Mesendoderm (in vitro differentiated cells): Measurements from ENCODE around the gene SRGAP2B.
"Not testable (repeated sequence)": the region's sequence is repeated elsewhere in the genome, so short reads cannot be mapped to it uniquely, and the experiment has no call there.

Experiments
- DNase-seq: peaks from one replicate; pipeline ENCODE4 v3.0.0; 2013
- H2AK5ac ChIP-seq: 2 replicates; pipeline ENCODE4 v1.6.1; 2013; ENCODE audit warnings: low read length, inconsistent platforms
- H2BK120ac ChIP-seq: 2 replicates; pipeline ENCODE4 v1.6.1; 2013; ENCODE audit warnings: low read depth, mild to moderate bottlenecking, low read length, moderate library complexity, mixed read lengths
- H2BK15ac ChIP-seq: replicated peaks from 2 replicates; pipeline ENCODE4 v1.6.1; 2013; ENCODE audit warnings: low read depth, mild to moderate bottlenecking, moderate library complexity
- H2BK5ac ChIP-seq: 2 replicates; pipeline ENCODE4 v1.6.1; 2013; ENCODE audit warnings: low read length, inconsistent platforms
- H3K18ac ChIP-seq: 2 replicates; pipeline ENCODE4 v1.6.1; 2013; ENCODE audit warnings: mild to moderate bottlenecking, low read length, mixed read lengths
- H3K23ac ChIP-seq: one replicate; pipeline ENCODE4 v1.6.1; 2013; ENCODE audit warnings: low read length
- H3K27ac ChIP-seq: 2 replicates; pipeline ENCODE4 v1.5.1; 2013; ENCODE audit warnings: low read depth, mild to moderate bottlenecking, inconsistent platforms, low read length, moderate library complexity
- H3K27me3 ChIP-seq: 2 replicates; pipeline ENCODE4 v1.6.1; 2013; ENCODE audit warnings: low read length, control low read depth, mild to moderate bottlenecking, inconsistent platforms; ENCODE audit not compliant: insufficient read depth, poor library complexity
- H3K36me3 ChIP-seq: 2 replicates; pipeline ENCODE4 v1.6.1; 2013; ENCODE audit warnings: low read length, inconsistent platforms; ENCODE audit not compliant: control insufficient read depth, insufficient read depth
- H3K4ac ChIP-seq: one replicate; pipeline ENCODE4 v1.6.1; 2013; ENCODE audit warnings: low read depth, mild to moderate bottlenecking, low read length, moderate library complexity
- H3K4me1 ChIP-seq: 2 replicates; pipeline ENCODE4 v1.6.1; 2013; ENCODE audit warnings: low read depth, low read length, inconsistent platforms; ENCODE audit not compliant: control insufficient read depth
- H3K4me2 ChIP-seq: 2 replicates; pipeline ENCODE4 v1.6.1; 2013; ENCODE audit warnings: low read length
- H3K4me3 ChIP-seq: 2 replicates; pipeline ENCODE4 v1.5.1; 2013; ENCODE audit warnings: mild to moderate bottlenecking, low read length
- H3K56ac ChIP-seq: one replicate; pipeline ENCODE4 v1.6.1; 2013; ENCODE audit warnings: low read length
- H3K79me1 ChIP-seq: 2 replicates; pipeline ENCODE4 v1.6.1; 2013; ENCODE audit warnings: low read length, inconsistent platforms
- H3K79me2 ChIP-seq: 2 replicates; pipeline ENCODE4 v1.6.1; 2013; ENCODE audit warnings: mild to moderate bottlenecking, low read length; ENCODE audit not compliant: control insufficient read depth, insufficient read depth
- H3K9ac ChIP-seq: 2 replicates; pipeline ENCODE4 v1.6.1; 2013; ENCODE audit warnings: low read length, inconsistent platforms
- H4K5ac ChIP-seq: one replicate; pipeline ENCODE4 v1.6.1; 2013; ENCODE audit warnings: low read length
- H4K8ac ChIP-seq: one replicate; pipeline ENCODE4 v1.6.1; 2013; ENCODE audit warnings: low read depth, mild to moderate bottlenecking, control low read depth, low read length, moderate library complexity
- WGBS: extraction: QIAGEN DNeasy Blood & Tissue Kit; methylation state at CpG from one replicate; pipeline ENCODE4 v1.1.7; 2013; ENCODE audit warnings: low lambda C conversion rate, missing lambda C conversion rate; ENCODE audit not compliant: insufficient coverage; ENCODE audit errors: extremely low coverage; 5-methylcytosine and 5-hydroxymethylcytosine counted together

The SRGAP2B gene

DNA sequence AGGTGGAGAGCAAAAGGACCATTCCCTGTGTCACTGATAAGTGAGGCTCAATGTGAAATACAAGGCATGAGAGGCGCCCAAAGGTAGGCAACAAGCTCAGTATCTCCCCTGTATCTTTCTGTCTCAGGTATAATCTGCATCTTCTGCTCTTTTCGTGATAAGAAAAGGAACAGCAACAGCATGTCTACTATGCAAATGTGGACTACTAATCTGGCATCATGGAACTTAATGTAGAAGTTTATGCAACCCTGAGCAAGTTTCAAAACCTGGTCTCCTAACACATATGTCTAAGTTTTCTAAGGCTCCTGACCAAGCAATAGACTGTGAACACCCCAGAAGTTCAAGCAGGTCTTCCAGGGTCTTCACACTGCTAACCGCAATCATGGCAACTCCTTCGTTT, 81.8 kb downstream of the SRGAP2B start:
- H3K9ac ChIP-seq, H4K5ac ChIP-seq, H3K4me2 ChIP-seq, H2BK5ac ChIP-seq, H3K56ac ChIP-seq, H4K8ac ChIP-seq, H2AK5ac ChIP-seq, H3K4ac ChIP-seq, H3K27ac ChIP-seq, H3K23ac ChIP-seq, H2BK120ac ChIP-seq, H2BK15ac ChIP-seq, H3K4me3 ChIP-seq, H3K36me3 ChIP-seq, H3K79me1 ChIP-seq, H3K4me1 ChIP-seq, DNase-seq, H3K79me2 ChIP-seq, H3K18ac ChIP-seq, H3K27me3 ChIP-seq: not testable (repeated sequence)
- no CpG with 5 or more reads among the region's 4 CpGs for WGBS

DNA sequence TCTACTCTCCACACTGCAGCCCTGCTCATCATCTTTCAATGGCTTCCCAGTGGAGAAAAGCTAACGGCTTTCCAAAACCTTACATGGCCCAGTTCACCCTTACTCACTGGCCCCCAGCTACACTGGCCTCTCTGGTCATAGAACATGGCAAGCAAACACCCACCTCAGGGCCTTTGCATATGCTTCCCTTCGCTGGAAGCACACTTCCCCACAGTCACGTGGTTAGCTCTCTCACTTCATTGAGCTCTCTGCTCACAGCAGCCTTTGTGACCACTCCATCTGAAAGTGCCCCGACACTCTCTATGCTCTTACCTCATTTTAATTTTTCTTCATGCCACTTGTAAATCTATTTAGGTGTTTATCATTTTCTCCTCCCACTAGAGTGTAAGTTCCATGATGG, 83.3 kb downstream of the SRGAP2B start:
- WGBS: no CpG with 5 or more reads among the region's 4 CpGs

DNA sequence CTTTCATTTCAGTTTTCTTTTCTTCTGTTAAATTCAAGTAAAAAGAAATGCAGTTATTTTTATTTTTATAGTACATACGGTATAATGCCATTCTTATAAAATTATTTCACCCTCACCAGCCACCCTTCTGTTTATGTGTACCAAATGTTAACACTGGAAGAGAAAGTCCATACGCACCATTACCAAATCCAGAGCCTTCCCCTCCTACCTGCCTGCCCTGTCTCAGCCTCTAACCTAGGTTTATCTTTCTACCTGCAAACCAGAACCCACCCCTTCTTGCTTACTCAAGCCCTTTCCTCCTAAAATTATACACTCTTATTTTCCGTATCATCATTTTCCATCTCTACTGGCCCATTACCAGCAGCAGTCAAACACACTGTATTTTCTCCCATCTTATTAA, 84.5 kb downstream of the SRGAP2B start:
- no CpG with 5 or more reads among the region's 3 CpGs for WGBS

More for the DNA sequence above, 83.3 kb downstream of the SRGAP2B start:
- not testable (repeated sequence) for H3K36me3 ChIP-seq, H2BK120ac ChIP-seq, H4K5ac ChIP-seq, H3K23ac ChIP-seq, DNase-seq, H3K4me3 ChIP-seq, H3K9ac ChIP-seq, H3K56ac ChIP-seq, H3K27me3 ChIP-seq, H3K79me1 ChIP-seq, H3K4me1 ChIP-seq, H3K79me2 ChIP-seq, H2BK5ac ChIP-seq, H4K8ac ChIP-seq, H2AK5ac ChIP-seq, H2BK15ac ChIP-seq, H3K18ac ChIP-seq, H3K27ac ChIP-seq, H3K4me2 ChIP-seq, H3K4ac ChIP-seq

DNA sequence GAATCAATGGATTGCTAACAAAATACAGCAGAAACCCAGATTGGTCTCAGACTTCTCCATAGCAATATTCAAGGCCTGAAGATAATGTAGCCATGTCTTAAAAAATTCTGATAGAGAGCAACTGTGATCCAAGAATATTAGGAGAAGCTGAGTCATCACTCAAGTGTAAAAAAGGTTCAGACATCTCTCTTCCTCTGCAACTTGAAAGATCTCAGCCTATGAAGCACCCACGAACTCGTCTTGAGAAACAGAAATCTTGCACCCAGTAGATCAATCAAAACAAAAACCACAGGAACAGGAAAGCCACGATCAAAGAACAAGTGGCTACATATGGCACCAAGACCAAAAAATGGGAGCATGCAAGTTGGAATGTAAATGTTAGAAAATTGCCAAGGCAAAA, 85.2 kb downstream of the SRGAP2B start:
- H3K56ac ChIP-seq, H3K4me1 ChIP-seq, H3K23ac ChIP-seq, H4K8ac ChIP-seq, H3K79me1 ChIP-seq, H3K4me3 ChIP-seq, DNase-seq, H3K36me3 ChIP-seq, H3K27ac ChIP-seq, H3K79me2 ChIP-seq, H2AK5ac ChIP-seq, H3K27me3 ChIP-seq, H2BK5ac ChIP-seq, H3K18ac ChIP-seq, H4K5ac ChIP-seq, H2BK15ac ChIP-seq, H2BK120ac ChIP-seq, H3K4me2 ChIP-seq, H3K9ac ChIP-seq, H3K4ac ChIP-seq: not testable (repeated sequence)
- no CpG with 5 or more reads among the region's 3 CpGs for WGBS

More for the DNA sequence above, 84.5 kb downstream of the SRGAP2B start:
- H4K8ac ChIP-seq, H3K4me1 ChIP-seq, H3K36me3 ChIP-seq, H3K27me3 ChIP-seq, H3K4me3 ChIP-seq, H3K4me2 ChIP-seq, H2BK5ac ChIP-seq, H3K79me2 ChIP-seq, H3K79me1 ChIP-seq, H3K18ac ChIP-seq, H3K23ac ChIP-seq, H3K9ac ChIP-seq, H2BK15ac ChIP-seq, H2BK120ac ChIP-seq, H3K56ac ChIP-seq, H3K4ac ChIP-seq, H4K5ac ChIP-seq, DNase-seq, H3K27ac ChIP-seq, H2AK5ac ChIP-seq: not testable (repeated sequence)

DNA sequence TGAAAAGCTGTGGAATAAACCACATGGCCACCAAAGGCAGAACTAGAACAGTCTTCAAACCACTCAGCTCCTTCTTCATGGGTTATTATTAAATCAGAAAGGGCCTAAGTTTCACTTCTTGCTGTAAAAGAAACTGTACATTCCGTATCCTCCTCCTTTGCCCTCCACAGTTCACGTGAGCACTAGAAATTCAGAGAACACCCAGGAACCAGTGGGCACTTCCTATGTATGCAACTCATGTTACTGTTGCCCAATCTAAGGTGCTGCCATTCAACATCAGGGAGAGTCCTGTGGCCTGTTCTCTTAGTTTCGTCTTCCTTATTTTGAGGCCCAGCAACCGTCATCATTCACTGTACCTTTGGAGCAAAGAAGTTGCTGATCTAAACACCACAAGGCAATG, 86.7 kb downstream of the SRGAP2B start:
- H3K18ac ChIP-seq, H3K23ac ChIP-seq, H3K36me3 ChIP-seq, H3K56ac ChIP-seq, H2BK15ac ChIP-seq, H3K79me2 ChIP-seq, H2BK120ac ChIP-seq, H2BK5ac ChIP-seq, H4K5ac ChIP-seq, DNase-seq, H3K4me2 ChIP-seq, H3K4me3 ChIP-seq, H3K4ac ChIP-seq, H2AK5ac ChIP-seq, H3K27me3 ChIP-seq, H3K4me1 ChIP-seq, H4K8ac ChIP-seq, H3K9ac ChIP-seq, H3K79me1 ChIP-seq, H3K27ac ChIP-seq: not testable (repeated sequence)
- WGBS: no CpG with 5 or more reads among the region's 4 CpGs

GRCh38 chr1:145005142-145005541, 90.0 kb downstream of the SRGAP2B start:
- no CpG with 5 or more reads among the region's 3 CpGs for WGBS

More at GRCh38 chr1:145005142-145005541, 90.0 kb downstream of the SRGAP2B start:
- H4K8ac ChIP-seq, H3K27me3 ChIP-seq, H3K79me2 ChIP-seq, H3K23ac ChIP-seq, DNase-seq, H2BK5ac ChIP-seq, H3K36me3 ChIP-seq, H3K18ac ChIP-seq, H3K56ac ChIP-seq, H2BK120ac ChIP-seq, H2AK5ac ChIP-seq, H3K4me3 ChIP-seq, H3K9ac ChIP-seq, H3K79me1 ChIP-seq, H4K5ac ChIP-seq, H3K27ac ChIP-seq, H3K4me1 ChIP-seq, H2BK15ac ChIP-seq, H3K4me2 ChIP-seq, H3K4ac ChIP-seq: not testable (repeated sequence)
